ENCODE measurements around the gene GABBR2. TPM values are rescaled to one million over a fixed set of nuclear protein-coding genes. Genes with fewer than 3 reads are reported as not detected.

GABBR2 gene
- total RNA-seq, 1 donor from 2014 or later, result not detected

DNA sequence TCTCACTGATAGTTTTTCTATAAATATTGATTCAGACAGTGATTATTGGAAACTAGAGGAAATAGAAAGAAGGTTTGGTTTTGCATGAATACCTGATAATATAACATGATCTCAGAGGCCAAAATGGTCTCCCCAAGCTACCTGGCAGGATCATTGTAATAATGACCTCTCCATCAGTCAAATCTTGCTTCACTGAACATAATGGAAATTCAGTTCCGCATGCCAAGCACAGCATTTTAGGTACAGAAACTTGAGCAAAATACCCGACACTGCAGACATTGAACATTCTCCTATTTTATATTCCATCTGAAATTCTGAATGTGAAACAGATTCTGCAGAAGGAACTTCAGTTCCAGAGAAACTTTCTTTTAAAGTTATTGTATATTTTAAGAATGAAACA is 444.2 kb downstream of the GABBR2 start:
- peaks cover 13% of the 10 kb centered on the region for H3K4me1 Mint-ChIP-seq (ENCODE audit: unreplicated experiment)
- no peak for DNase-seq (ENCODE audit: extremely low spot score, unreplicated experiment)
- TF ChIP-seq, protein P1, sequence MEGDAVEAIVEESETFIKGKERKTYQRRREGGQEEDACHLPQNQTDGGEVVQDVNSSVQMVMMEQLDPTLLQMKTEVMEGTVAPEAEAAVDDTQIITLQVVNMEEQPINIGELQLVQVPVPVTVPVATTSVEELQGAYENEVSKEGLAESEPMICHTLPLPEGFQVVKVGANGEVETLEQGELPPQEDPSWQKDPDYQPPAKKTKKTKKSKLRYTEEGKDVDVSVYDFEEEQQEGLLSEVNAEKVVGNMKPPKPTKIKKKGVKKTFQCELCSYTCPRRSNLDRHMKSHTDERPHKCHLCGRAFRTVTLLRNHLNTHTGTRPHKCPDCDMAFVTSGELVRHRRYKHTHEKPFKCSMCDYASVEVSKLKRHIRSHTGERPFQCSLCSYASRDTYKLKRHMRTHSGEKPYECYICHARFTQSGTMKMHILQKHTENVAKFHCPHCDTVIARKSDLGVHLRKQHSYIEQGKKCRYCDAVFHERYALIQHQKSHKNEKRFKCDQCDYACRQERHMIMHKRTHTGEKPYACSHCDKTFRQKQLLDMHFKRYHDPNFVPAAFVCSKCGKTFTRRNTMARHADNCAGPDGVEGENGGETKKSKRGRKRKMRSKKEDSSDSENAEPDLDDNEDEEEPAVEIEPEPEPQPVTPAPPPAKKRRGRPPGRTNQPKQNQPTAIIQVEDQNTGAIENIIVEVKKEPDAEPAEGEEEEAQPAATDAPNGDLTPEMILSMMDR (IDR thresholded peaks at IDR 0.05), result no peak
- H3K27me3 Mint-ChIP-seq (ENCODE audit: unreplicated experiment), result peaks cover 8% of the 10 kb centered on the region
- H3K36me3 Mint-ChIP-seq (ENCODE audit: unreplicated experiment), result no peaks in the 10 kb centered on the region
- no peak overlapping the region for H3K4me3 Mint-ChIP-seq (ENCODE audit: unreplicated experiment)
- H3K27ac Mint-ChIP-seq (ENCODE audit: unreplicated experiment), result no peak overlapping the region
- H3K9me3 Mint-ChIP-seq (ENCODE audit: unreplicated experiment), result no peaks in the 10 kb centered on the region

DNA sequence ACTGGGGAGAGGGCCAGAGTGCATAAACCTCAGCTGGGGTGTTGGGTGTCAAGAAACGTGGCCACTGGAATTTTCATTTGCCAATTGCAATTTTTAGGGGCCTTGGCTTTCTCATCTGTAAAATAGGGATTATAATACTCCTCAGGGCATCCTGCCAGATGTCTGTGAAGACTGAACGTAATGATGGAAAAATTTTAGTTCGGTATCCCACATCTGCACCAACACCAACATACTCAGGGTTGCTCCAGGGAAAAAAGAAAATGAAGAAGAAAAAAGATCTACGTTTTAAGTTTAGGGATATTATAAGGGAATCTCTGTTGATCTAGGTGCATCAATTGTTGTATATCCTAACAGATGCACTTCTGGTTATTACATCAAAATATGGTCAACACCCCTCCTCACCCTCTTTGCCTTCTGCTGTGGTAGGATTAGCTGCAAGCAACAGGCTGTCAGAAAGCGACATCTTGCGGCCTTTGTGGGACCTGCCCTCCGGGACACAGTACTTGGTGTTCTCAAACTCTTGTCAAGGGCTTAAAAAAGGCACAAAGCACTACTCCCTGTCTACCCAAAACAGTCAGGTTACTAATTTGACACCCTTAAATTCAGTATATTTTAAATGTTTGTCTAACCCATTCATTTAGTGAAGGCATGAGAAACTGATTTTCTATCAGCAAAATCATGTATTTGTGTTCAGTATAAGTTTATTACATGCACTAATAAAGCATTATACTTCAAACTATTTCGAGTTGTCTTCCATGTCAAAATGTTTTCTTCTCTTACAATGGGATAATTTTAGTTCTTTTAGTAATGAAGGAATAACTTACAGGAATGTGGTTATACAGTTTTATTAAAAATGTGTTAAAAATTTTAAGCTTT is 445.0 kb downstream of the GABBR2 start:
- no peak overlapping the region for H3K27ac Mint-ChIP-seq (ENCODE audit: unreplicated experiment)
- DNase-seq (ENCODE audit: extremely low spot score, unreplicated experiment), result peak; percentile 90
- peaks cover 13% of the 10 kb centered on the region for H3K4me1 Mint-ChIP-seq (ENCODE audit: unreplicated experiment)
- peaks cover 7% of the 10 kb centered on the region for H3K27me3 Mint-ChIP-seq (ENCODE audit: unreplicated experiment)
- H3K4me3 Mint-ChIP-seq (ENCODE audit: unreplicated experiment), result no peak overlapping the region
- no peaks in the 10 kb centered on the region for H3K9me3 Mint-ChIP-seq (ENCODE audit: unreplicated experiment)
- TF ChIP-seq, protein P1 (IDR thresholded peaks at IDR 0.05), result peak; percentile 99
- no peaks in the 10 kb centered on the region for H3K36me3 Mint-ChIP-seq (ENCODE audit: unreplicated experiment)

- Mint-ChIP-seq H3K27me3 (ENCODE audit: unreplicated experiment) (peaks cover 7% of the 10 kb centered on the region), H3K4me3 (ENCODE audit: unreplicated experiment) (no peak overlapping the region), H3K27ac (ENCODE audit: unreplicated experiment) (no peak overlapping the region), H3K9me3 (ENCODE audit: unreplicated experiment) (no peaks in the 10 kb centered on the region), H3K36me3 (ENCODE audit: unreplicated experiment) (no peaks in the 10 kb centered on the region), H3K4me1 (ENCODE audit: unreplicated experiment) (peaks cover 13% of the 10 kb centered on the region)
- no peak for DNase-seq (ENCODE audit: extremely low spot score, unreplicated experiment)
- TF ChIP-seq, protein P1 (IDR thresholded peaks at IDR 0.05), result no peak
Observed at GRCh38 chr9:98263080-98263479, 445.7 kb downstream of the GABBR2 start.

- Mint-ChIP-seq H3K27ac (ENCODE audit: unreplicated experiment) (peak overlapping the region; percentile 4), H3K27me3 (ENCODE audit: unreplicated experiment) (peaks cover 5% of the 10 kb centered on the region)
Observed at GRCh38 chr9:98262056-98262455, 446.7 kb downstream of the GABBR2 start.

DNA sequence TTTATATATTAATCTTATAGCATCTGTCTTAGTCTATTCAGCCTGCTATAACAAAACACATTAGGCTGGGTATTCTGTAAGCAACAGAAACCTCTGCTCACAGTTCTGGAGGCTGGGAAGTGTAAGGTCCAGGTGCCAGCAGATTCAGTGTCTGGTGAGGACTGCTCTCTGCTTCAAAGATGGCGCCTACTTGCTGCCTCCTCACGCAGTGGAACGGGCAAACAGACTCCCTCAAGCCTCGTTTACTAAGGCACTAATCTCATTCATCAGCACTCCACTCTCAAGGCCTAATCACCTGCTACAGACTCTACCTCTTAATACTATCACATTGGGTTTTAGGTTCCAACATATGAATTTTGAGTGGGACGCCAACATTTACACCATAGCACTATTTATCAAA is 448.1 kb downstream of the GABBR2 start:
- Mint-ChIP-seq H3K9me3 (ENCODE audit: unreplicated experiment) (no peaks in the 10 kb centered on the region), H3K36me3 (ENCODE audit: unreplicated experiment) (no peaks in the 10 kb centered on the region), H3K27me3 (ENCODE audit: unreplicated experiment) (peaks cover 5% of the 10 kb centered on the region), H3K4me1 (ENCODE audit: unreplicated experiment) (peaks cover 23% of the 10 kb centered on the region), H3K4me3 (ENCODE audit: unreplicated experiment) (no peak overlapping the region), H3K27ac (ENCODE audit: unreplicated experiment) (no peak overlapping the region)
- no peak for DNase-seq (ENCODE audit: extremely low spot score, unreplicated experiment)
- TF ChIP-seq, protein P1 (IDR thresholded peaks at IDR 0.05), result no peak

More at GRCh38 chr9:98262056-98262455, 446.7 kb downstream of the GABBR2 start:
- Mint-ChIP-seq H3K4me3 (ENCODE audit: unreplicated experiment) (no peak overlapping the region), H3K36me3 (ENCODE audit: unreplicated experiment) (no peaks in the 10 kb centered on the region), H3K9me3 (ENCODE audit: unreplicated experiment) (no peaks in the 10 kb centered on the region), H3K4me1 (ENCODE audit: unreplicated experiment) (peaks cover 15% of the 10 kb centered on the region)
- no peak for DNase-seq (ENCODE audit: extremely low spot score, unreplicated experiment)
- TF ChIP-seq, protein P1 (IDR thresholded peaks at IDR 0.05), result no peak
